ENCODE results near the gene REEP2.
A peak's percentile ranks its signal among the peaks of the same experiment; 100 is the strongest.
"Not testable (repeated sequence)": the region's sequence is repeated elsewhere in the genome, so short reads cannot be mapped to it uniquely, and the experiment has no call there.

Gene REEP2, protein sequence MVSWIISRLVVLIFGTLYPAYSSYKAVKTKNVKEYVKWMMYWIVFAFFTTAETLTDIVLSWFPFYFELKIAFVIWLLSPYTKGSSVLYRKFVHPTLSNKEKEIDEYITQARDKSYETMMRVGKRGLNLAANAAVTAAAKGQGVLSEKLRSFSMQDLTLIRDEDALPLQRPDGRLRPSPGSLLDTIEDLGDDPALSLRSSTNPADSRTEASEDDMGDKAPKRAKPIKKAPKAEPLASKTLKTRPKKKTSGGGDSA

DNA sequence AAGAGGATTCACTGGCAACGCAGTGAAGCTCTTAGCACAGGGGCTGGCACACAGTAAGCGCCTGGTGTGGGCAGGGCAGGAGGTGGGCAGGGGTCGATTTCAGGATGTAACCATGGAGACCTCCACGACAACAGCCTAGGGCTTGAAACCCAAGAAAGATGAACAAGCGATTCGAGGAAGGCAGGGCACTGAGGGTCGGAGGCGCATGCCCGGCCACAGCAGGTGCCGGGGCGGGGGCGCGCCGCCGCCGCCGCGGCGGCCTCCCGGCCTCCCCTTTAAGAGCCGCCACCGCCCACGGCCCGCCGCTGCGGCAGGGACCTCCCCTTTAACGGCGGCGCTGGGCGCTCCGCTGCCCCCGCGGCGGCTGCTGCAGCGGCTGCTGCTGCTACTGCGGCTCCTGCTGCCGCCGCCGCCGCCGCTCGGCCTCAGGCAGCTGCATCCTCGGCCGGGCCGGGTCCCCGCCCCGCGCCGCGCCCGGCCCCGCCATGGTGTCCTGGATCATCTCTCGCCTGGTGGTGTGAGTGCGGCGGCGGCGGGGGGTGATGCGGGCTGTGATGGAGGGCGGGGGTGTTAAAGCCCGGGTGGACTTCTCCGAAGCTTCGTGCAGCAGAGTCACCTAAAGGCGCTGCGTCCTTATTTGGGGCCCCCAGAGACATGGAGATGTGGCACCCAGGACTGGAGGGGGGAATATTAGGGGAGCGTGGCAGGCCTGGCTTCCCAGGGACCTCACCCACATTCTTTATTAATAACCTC, at the start of gene REEP2:
REEP2 (plus strand) TSS at position 334 of the 753 bp plus-strand sequence; CDS start at position 486, 152 bp downstream.
- DNase-seq (ENCODE audit: low read depth in 2 of 2), result peak; percentile 50 to 66

DNA sequence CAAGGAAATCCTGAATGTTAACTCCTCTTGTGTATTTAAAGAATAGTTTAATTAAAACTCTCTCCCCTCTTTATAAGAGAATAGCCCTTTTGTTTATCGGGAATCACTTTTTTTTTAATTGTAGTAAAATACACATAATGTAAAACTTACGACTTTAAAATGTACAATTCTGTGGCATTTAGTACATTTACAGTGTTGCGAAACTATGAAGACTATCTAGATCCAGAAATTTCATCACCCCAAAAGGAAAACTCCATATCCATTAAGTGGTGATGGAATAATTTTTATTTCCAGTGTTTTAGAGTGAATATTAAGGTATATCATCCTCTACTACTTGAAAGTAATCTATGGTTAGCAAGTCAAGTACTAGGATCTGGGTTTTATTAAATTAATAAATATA, 49.5 kb upstream of the REEP2 start:
- no peak for DNase-seq (ENCODE audit: low read depth in 2 of 2)

- DNase-seq (ENCODE audit: low read depth in 2 of 2), result not testable (repeated sequence)
Measured at GRCh38 chr5:138389911-138390310, 48.9 kb upstream of the REEP2 start.

DNA sequence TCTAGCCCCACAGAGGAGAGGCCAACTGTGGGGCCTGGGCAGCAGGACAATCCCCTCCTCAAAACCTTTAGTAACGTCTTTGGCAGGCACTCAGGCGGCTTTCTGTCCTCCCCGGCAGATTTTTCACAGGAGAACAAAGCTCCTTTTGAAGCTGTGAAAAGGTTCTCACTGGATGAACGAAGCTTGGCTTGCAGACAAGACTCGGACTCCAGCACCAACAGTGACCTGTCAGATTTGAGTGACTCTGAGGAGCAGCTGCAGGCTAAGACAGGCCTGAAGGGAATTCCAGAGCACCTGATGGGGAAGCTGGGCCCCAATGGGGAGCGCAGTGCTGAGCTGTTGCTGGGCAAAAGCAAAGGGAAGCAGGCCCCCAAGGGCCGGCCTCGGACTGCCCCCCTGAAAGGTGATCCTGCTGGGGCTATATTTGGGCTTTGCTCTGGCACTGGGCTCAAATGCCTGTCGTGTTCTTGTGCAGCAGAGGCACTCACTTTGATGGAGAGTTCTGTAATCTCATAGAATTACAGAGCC, 46.9 kb upstream of the REEP2 start:
- no peak for DNase-seq (ENCODE audit: low read depth in 2 of 2)

- no peak for DNase-seq (ENCODE audit: low read depth in 2 of 2)
Measured at GRCh38 chr5:138402640-138403039, 36.2 kb upstream of the REEP2 start.

DNA sequence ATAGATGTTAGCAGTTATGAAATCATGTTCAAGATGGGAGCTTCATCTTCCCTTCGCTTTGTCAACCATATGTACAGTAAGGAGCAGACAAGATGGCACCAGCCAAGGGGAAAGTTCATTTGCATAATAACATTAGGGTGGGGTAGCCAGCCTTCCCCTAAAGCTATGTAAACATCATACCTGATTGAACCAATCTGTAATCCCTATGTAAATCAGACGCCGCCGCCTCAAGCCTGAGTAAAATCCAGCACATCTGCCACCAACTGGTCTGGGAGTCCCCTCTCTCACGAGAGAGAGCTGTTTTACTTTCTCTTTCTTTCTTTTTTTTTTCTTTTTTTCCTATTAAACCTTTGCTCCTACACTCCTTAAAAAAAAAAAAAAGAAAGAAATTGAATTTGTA, 30.8 kb upstream of the REEP2 start:
- peak in 1 of 2 donors; percentile 6 for DNase-seq (ENCODE audit: low read depth in 2 of 2)

DNA sequence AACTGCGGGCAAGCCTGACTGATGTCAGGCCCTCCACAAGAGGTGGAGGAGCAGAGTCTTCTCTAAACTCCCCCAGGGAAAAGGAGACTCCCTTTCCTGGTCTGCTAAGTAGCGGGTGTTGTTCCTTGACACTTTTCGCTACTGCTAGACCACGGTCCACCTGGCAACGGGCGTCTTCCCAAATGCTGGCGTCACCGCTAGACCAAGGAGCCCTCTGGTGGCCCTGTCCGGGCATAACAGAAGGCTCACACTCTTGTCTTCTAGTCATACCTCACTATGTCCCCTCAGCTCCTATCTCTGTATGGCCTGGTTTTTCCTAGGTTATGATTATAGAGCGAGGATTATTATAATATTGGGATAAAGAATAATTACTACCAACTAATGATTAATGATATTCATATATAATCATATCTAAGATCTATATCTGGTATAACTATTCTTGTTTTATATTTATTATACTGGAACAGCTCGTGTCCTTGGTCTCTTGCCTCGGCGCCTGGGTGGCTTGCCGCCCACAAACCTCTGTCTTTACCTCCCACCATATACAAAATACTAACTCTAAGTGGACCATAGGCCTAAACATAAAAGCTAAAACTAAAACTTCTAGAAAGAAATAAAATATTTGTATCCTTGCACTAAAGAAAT, 27.7 kb upstream of the REEP2 start:
- DNase-seq (ENCODE audit: low read depth in 2 of 2), result peak in 1 of 2 donors; percentile 18

DNA sequence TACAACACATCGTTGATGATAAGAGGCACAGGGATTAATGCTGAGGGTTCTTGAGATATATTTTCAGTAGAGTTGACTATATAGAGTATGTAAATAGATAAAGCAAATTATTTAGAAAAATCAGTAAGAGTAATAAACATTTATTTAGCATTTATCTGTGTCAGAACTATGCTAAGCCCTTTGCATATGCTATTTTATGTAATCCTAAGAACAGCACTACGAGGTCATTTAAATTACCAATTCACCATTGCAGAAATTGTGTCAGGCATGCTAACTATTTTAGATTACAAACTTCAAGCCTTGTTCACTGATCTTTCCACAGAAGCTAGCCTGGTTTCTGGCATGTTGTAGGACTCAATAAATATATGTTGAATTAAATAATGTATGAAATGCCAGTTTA, 20.4 kb upstream of the REEP2 start:
- DNase-seq (ENCODE audit: low read depth in 2 of 2), result no peak

DNA sequence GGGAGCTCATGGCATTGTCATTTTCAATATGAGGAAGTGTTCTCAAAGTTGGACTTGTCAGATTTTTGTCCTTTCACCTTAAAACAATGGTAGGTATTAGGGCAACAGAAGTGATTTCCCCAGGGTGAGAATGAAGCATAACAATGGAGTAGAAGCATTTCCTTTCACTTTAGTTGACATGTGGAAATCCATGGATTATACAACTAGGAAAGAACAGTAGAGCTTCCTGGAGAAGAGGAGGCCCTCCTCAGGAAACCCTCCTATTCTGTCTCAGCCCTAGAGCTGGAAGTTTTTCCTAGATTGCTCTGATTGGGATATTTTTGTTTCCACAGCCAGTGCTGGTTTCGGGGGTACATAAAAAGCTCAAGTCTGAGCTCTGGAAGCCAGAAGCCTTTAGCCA, 13.8 kb upstream of the REEP2 start:
- no peak for DNase-seq (ENCODE audit: low read depth in 2 of 2)

DNA sequence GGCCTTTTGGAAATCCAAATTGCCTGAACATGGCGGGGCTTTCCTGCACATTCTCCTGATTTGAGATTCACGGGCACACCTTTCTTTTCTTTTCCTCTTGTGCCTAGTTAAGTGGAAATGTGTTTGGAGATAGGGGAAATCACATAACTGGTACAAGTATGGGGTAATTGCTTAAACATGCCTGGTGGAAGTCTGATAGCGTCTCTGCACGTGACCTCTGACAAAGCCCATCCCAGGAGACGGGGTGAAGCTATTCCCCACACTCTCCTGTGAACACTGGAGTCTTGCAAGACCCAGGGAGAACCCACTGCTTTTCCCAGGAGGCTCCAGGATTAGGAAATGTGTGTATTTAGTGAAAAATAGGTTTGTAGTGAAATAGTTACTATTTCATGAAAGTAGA, 2.9 kb upstream of the REEP2 start:
- DNase-seq (ENCODE audit: low read depth in 2 of 2), result no peak

GRCh38 chr5:138438003-138438723, 694 bp upstream of the REEP2 start:
- DNase-seq (ENCODE audit: low read depth in 2 of 2), result no peak

GRCh38 chr5:138439477-138440158, 761 bp downstream of the REEP2 start:
- DNase-seq (ENCODE audit: low read depth in 2 of 2), result no peak

DNA sequence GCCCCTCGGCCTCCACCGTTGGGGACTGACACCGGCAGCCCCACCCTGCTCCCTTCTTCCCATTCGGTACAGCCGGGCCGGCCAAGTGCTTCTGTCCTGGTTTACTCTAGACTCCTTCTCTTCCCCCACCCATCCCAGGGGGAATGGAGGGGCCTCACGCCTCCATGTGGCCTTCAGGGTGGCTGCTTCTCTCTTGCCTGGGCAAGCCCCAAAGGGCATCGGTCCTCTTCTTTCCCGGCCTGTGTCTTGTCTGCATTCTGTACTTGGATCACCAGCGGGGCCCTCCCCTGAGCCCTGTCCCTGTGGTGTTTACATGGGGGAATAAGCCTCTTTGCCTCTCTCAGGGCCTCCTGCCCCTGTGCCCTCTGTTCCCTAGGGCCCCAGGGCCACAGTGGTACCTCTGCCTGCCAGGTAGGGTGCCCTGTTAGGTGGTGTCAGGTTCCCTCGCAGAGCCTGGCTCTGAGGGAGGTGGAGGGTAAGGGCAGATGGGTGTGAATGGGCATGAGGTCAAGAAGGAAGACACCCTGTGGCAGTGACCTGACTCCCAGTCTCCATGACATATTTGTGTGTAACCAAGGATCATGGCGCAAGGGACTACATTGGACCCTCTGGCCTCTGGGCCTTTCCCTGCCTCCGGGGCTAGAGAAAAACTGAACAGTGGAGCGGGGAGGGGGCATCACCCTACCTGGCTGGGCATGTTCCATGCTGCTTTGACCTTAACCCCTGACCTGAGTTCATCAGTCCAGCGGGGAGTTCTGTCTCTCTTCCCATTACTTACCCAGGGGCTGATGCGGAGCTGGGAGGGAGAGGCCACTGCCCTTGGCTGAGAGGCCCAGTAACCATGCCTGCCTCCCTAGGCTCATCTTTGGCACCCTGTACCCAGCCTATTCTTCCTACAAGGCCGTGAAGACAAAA, 1.6 kb downstream of the REEP2 start:
- DNase-seq (ENCODE audit: low read depth in 2 of 2), result no peak

DNA sequence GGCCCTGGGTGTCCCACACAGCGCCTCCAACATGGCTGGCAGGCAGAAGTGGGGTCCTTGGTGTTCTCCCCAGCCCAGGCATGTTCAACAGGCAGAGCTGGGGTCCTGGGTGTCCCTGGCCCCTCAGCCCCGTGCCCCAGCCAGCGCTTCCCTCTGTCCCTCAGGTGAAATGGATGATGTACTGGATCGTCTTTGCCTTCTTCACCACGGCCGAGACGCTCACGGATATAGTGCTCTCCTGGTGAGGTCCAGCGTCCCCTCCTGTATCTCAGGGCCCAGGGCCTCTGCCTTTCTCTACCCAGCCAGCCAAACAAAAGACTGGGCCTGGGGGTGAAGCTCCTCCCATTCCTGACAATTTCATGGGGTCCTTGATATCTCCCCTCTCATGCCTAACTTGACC, 2.4 kb downstream of the REEP2 start:
- DNase-seq (ENCODE audit: low read depth in 2 of 2), result no peak

DNA sequence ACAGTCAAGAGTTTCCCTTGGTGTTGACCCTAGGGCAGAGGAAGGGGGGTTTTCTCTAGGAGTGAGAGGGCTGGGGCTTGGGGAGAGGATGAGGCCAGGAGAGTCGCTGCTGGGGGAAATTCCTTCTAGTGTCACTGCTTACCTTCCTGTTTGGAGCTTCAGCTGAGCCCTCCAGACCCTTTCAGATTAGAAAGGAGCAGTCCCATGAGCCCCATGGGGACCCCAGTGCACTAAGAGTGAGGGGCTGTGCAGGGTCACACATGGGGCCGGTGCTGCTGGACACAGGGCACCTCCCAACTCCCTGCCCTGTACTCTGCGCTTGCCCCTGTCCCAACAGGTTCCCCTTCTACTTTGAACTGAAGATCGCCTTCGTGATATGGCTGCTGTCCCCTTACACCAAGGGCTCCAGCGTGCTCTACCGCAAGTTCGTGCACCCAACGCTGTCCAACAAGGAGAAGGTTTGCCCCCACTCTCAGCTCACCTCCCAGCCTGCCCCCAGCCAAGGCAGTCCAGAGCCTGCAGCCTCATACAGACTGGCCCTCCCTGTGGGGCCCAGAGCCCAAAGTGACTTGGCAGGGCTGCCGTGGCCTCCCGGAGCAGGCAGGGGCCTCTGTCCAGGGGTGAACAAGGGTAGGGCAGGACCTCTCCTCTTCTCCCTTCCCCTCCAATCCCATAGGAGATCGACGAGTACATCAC, 5.4 kb downstream of the REEP2 start:
- DNase-seq (ENCODE audit: low read depth in 2 of 2), result no peak

- no peak for DNase-seq (ENCODE audit: low read depth in 2 of 2)
Measured at GRCh38 chr5:138444774-138445546, 6.1 kb downstream of the REEP2 start.

DNA sequence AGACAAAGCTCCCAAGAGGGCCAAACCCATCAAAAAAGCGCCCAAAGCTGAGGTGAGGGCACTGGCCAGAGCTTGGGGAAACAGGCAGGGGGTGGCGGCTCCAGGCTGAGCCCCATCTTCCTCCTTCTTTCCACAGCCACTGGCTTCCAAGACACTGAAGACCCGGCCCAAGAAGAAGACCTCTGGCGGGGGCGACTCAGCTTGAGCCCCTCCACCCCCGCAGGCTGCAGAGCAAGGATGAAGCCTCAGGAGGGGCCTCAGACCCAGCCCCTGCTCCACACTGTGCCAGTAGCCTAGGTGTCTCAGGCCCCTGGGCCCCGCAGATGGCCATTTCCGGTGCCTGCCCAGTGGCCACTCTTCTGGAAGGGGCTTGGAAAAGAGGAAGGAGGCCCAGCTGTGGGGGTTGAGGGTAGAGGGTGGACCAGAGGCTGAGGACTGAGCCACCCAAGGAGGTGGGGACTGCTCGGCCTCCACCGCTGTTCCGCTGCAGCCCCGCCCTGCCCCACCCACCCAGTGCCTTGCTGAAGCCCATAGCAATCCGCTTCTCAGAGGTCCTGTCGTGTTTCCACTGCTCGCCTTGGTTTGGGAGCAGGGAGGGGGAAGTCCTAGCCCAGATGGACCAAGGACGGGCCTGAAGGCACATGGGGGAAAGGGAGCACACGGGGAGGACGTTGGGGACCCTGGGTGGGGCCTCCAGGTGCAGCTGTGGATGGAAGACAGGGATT, 6.9 kb downstream of the REEP2 start:
- DNase-seq (ENCODE audit: low read depth in 2 of 2), result no peak

DNA sequence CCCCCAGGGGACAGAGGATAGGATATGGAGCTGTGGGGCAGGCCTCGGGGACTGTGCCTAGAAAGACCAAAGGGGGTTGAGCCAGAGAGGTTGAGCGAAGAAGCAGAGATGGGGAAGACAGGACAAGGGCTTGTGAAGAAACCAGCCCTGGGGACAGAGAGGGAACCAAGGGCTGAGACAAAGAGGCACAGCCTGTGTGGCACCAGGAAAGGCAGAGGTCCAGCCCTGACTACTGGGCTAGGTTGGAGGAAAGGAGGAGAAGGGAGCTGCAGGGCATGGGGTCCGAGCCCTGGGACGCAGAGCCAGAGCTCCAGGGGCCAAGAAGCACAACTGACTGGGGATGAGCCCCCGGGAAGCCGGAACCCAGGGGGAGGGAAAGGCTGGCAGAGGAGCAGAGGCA, 9.2 kb downstream of the REEP2 start:
- DNase-seq (ENCODE audit: low read depth in 2 of 2), result no peak

All from stimulated activated CD4-positive, alpha-beta T cell treated with anti-CD3 and anti-CD28 coated beads, Interleukin-1b, Interleukin-23, amount 100 ng/mL, for 4 hours (primary cell).